Fibroblast of skin of left quadriceps (primary cell): ENCODE measurements around the gene RGS6.

Experiments
- DNase-seq, 2 experiments: peaks; one replicate each; pipeline ENCODE4 v3.0.0-alpha.2; 2013; ENCODE audit warnings: low read depth in 2 of 2

RGS6 gene

GRCh38 chr14:72607386-72608130 lies 675.3 kb downstream of the RGS6 start:
- DNase-seq, result peak; percentile 38 to 45

DNA sequence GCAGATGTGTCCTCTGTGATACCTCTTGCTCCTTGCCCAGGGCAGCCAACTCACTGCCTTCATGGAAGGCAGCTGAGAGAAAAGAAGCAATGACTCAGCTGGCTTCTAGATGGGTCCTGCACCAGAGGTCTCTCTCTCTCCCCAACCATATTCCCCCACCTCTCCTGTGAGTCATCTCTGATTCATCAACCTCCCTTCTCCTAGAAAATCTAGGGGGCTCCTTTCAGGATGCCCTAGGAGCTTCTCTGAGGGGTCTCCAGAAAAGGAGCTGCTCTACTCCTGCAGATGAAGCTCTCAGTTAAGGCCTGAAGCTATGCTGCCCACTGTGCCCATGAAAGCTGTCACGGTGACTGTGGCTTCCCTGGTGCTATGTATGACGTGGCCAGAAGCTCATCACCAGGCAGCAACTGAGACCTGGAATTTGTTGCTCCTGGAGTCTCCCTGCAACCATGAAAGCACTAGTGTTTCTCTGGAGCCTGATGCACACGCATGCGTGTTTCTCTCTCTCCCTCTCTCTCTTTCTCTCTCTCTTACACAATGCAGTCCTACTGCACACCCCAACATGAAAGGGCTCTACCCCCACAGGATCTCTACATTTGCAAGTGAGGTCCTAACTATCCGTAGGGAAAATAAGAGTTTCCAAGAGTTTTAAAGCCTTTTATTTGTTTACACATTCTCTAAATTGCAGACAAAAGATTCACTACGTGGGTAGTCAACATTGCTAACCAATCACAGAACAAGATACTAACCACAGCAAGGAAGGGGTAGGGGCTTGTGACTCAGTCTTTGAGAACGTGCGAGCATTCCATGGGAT lies 676.4 kb downstream of the RGS6 start:
- peak; percentile 83 to 84 for DNase-seq

DNA sequence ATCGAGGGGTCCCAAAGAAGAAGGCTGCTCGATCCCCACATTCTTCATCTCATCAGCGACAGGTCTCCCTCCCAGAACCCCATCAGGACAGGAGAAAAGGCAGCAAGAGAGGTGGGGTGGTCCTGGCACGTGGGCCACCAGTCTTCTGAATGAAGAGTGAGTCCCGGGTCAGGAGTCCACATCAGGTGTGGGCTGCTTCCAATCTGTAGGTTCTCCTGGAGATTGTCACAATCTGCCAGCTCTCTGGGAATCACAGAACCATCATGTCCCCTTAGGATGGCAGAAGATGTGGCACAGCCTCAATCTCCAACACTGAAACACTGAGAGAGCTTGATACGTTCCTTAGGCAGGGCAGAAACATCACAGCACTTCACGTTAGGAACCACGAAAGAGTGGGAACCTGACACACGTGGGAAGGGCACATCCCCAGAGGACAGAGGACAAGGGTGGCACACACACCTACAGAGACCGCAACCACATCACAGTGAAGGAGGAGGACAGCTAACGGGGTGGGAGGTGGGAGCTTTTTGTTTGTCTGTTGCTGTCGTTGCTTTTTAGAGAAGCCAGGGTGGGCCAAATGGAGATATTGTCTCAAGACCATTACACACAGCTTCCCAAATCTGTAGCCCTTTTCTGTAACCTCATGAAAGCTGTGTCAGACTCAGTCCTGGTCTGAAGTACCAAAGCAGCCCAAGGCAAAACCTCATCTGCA lies 677.1 kb downstream of the RGS6 start:
- DNase-seq, result no peak

GRCh38 chr14:72610096-72610830 lies 678.0 kb downstream of the RGS6 start:
- no peak for DNase-seq

GRCh38 chr14:72610831-72611200 lies 678.6 kb downstream of the RGS6 start:
- no peak for DNase-seq

GRCh38 chr14:72611506-72611905 lies 679.3 kb downstream of the RGS6 start:
- DNase-seq, result no peak

GRCh38 chr14:72612041-72612440 lies 679.8 kb downstream of the RGS6 start:
- DNase-seq, result no peak

DNA sequence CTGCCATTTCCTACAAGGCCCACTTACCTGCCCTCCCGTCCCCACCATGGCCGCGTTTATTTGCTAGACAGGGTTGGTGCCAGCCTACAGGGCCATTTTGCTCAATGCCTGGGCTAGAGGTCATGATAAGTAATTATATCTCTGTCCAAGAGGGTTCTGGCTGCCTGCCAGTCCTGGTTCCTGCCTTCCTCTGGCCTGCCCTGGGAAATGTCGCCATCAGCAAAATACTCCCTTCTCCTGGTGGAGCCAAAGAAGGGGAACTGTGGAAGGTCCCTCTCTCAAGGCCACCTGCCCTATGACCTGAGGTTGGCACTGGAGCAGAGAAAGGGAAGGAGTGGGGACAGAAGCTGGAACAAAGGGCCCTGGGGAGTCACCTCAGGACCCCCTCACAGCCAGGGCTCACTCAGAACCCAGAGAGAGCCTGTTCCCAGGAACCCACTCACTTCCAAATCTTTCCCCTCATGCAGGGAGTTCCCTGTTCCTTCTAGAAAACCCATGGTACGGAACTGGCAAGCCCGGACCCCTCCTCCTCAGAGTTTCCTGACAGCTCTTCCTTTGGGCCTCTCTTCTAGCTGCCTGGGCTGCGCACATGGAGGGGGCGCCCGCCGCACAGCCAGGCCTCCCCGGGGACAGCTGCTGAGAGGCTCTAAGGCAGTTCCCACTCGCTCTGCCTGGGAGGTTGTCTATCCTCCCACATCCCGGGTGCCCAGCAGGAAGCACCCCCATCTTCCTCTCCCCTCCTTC lies 681.2 kb downstream of the RGS6 start:
- DNase-seq, result no peak

DNA sequence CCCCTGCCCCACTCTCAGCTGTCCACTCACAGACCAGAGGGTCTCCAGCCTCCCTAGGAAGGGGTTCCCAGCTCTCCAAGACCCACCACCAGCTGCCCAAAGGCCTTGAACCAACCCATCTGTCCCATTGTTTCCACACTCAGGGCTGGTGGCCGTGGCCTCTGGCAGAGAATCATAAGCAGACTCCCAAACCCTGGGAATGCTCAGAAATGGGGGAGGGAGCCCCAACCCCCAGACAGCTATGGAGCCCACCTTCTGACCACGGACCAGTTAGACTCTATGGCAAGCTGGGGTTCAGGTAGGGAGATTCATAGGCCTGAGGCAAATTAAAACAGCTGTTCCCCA lies 681.7 kb downstream of the RGS6 start:
- DNase-seq, result no peak

- no peak for DNase-seq
Measured at GRCh38 chr14:72614365-72614764, 682.1 kb downstream of the RGS6 start.

DNA sequence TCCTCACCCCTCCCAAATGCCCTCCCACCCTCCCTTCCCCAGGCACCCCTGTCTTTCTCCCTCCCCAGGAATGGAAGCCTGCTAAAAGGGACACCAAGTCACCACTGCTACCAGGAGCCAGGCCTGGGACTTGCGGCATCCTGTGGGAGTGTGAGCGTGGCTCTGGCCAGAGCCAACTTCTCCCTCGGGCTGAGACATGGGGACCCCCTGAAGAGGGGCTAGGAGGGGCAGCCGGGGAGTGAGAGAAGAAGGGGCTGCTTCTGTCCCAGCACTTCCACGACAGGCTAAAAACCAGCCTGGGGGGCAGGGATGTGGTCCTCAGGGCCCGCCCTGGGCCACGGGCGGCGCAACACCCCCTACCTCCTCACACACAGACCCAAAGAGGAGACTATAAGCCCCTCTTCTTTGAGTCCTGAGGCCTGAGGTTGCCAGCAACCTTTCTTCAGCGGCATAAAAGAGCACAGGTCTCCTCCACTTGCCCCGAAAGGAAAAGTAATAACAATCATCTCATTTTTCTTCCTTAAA lies 682.7 kb downstream of the RGS6 start:
- DNase-seq, result no peak

- DNase-seq, result no peak
Measured at GRCh38 chr14:72615451-72616121, 683.4 kb downstream of the RGS6 start.
